ENCODE data around the gene HMGXB3.
A peak's percentile ranks its signal among the peaks of the same experiment; 100 is the strongest.

The HMGXB3 gene

GRCh38 chr5:149962601-149963300, 37.8 kb upstream of the HMGXB3 start:
- Mint-ChIP-seq H3K4me3 (peak overlapping the region in 1 of 3 experiments; percentile 89), H3K27me3 (ENCODE audit: low read depth) (no peaks in the 10 kb centered on the region), H3K4me1 (peaks cover 31% of the 10 kb centered on the region), H3K9me3 (no peaks in the 10 kb centered on the region), H3K36me3 (ENCODE audit: low read depth) (no peaks in the 10 kb centered on the region), H3K27ac (no peak overlapping the region)
- no peak for TF ChIP-seq CTCF (IDR thresholded peaks at IDR 0.05; ENCODE audit: unreplicated experiment in 3 of 3)

GRCh38 chr5:149963729-149964128, 36.8 kb upstream of the HMGXB3 start:
- Mint-ChIP-seq H3K9me3 (no peaks in the 10 kb centered on the region), H3K36me3 (ENCODE audit: low read depth) (no peaks in the 10 kb centered on the region), H3K27ac (no peak overlapping the region), H3K4me3 (no peak overlapping the region), H3K4me1 (peaks cover 31% of the 10 kb centered on the region), H3K27me3 (ENCODE audit: low read depth) (no peaks in the 10 kb centered on the region)
- TF ChIP-seq CTCF (IDR thresholded peaks at IDR 0.05; ENCODE audit: unreplicated experiment in 3 of 3): no peak

- H3K4me1 Mint-ChIP-seq: peaks cover 8% of the 10 kb centered on the region
- no peaks in the 10 kb centered on the region for H3K9me3 Mint-ChIP-seq
- no peaks in the 10 kb centered on the region for H3K27me3 Mint-ChIP-seq (ENCODE audit: low read depth)
- no peak overlapping the region for H3K4me3 Mint-ChIP-seq
- H3K27ac Mint-ChIP-seq: no peak overlapping the region
- H3K36me3 Mint-ChIP-seq (ENCODE audit: low read depth): no peaks in the 10 kb centered on the region
- TF ChIP-seq CTCF (IDR thresholded peaks at IDR 0.05; ENCODE audit: unreplicated experiment in 3 of 3): no peak
Measured at GRCh38 chr5:149966946-149967345, 33.6 kb upstream of the HMGXB3 start.

GRCh38 chr5:149969181-149969930, 31.2 kb upstream of the HMGXB3 start:
- no peak for TF ChIP-seq CTCF (IDR thresholded peaks at IDR 0.05; ENCODE audit: unreplicated experiment in 3 of 3)
- Mint-ChIP-seq H3K27me3 (ENCODE audit: low read depth) (no peaks in the 10 kb centered on the region), H3K27ac (no peak overlapping the region), H3K9me3 (no peaks in the 10 kb centered on the region), H3K4me3 (no peak overlapping the region), H3K36me3 (ENCODE audit: low read depth) (no peaks in the 10 kb centered on the region), H3K4me1 (no peaks in the 10 kb centered on the region)

GRCh38 chr5:149975409-149975808, 25.1 kb upstream of the HMGXB3 start:
- H3K9me3 Mint-ChIP-seq: no peaks in the 10 kb centered on the region
- no peaks in the 10 kb centered on the region for H3K27me3 Mint-ChIP-seq (ENCODE audit: low read depth)
- no peaks in the 10 kb centered on the region for H3K4me1 Mint-ChIP-seq
- peaks cover 21% of the 10 kb centered on the region for H3K36me3 Mint-ChIP-seq (ENCODE audit: low read depth)
- H3K4me3 Mint-ChIP-seq: no peak overlapping the region
- H3K27ac Mint-ChIP-seq: no peak overlapping the region
- TF ChIP-seq CTCF (IDR thresholded peaks at IDR 0.05; ENCODE audit: unreplicated experiment in 3 of 3): no peak
